Measurements from ENCODE around the gene RNASET2. TPM values are rescaled to one million over a fixed set of nuclear protein-coding genes. Genes with fewer than 3 reads are reported as not detected.

The RNASET2 gene
- total and polyA plus RNA-seq, 7 donors, result 2.8 to 10.1 (median 3.9) TPM

DNA sequence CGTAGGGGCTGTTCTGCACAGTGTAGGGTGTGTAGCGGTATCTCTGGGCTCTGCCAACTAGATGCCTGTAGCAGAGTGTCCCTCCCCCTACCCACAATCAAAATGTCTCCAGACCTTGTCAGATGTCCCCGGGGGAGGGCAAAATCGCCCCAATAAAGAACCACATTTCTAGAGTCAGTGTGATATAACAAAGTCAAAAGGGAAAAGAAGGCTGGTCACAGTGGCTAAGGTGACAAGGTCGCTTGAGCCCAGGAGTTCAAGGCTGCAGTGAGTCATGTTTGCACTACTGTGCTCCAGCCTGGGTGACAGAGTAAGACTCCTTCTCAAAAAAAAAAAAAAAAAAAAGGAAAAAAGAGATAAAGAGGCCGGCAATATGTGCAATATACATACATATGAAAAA, 31.1 kb upstream of the RNASET2 start:
- H3K36me3 ChIP-seq (ENCODE audit: insufficient read depth in 1 of 2, low read depth in 1 of 2), result no peaks in the 10 kb centered on the region
- H3K4me3 ChIP-seq, result no peak overlapping the region
- H3K27me3 ChIP-seq (ENCODE audit: insufficient read depth in 3 of 3, low read length in 2 of 3), result no peaks in the 10 kb centered on the region
- intact Hi-C loops (cut with DNase I), result loop anchor here (5.0 to 10.0 kb wide), 2 partner anchors 213 to 215 kb away; no protein-coding TSS in a partner anchor
- no peaks in the 10 kb centered on the region for H3K4me1 ChIP-seq
- no peaks in the 10 kb centered on the region for H3K9me3 ChIP-seq
- no peak overlapping the region for H3K27ac ChIP-seq
- DNase-seq (no peak), ATAC-seq (no peak)
- TF ChIP-seq CTCF (IDR thresholded peaks at IDR 0.05), result no peak
- WGBS, 3 donors, result 57 to 80% (median 62%) methylated on average over 6 of the region's 6 CpGs

DNA sequence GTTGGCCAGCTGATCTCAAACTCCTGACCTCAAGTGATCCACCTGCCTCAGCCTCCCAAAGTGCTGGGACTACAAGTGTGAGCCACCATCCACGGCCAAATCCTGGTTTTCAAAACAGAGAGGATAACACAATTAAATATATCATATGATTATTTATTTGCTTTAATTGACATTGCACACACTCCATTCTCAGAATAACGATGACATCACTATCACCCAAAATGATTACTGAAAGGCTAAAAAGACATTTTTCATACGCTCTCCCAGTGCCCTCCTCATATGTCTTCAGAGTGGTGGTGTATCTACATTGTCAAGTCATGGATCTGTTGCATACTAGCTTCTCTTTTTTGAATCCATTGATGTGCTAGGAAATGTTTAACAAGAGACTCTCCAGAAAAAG, 24.4 kb upstream of the RNASET2 start:
- Histone ChIP-seq H3K4me1 (no peaks in the 10 kb centered on the region), H3K9me3 (no peaks in the 10 kb centered on the region), H3K27me3 (ENCODE audit: insufficient read depth in 3 of 3, low read length in 2 of 3) (no peaks in the 10 kb centered on the region), H3K36me3 (ENCODE audit: insufficient read depth in 1 of 2, low read depth in 1 of 2) (no peaks in the 10 kb centered on the region), H3K27ac (no peak overlapping the region), H3K4me3 (no peak overlapping the region)
- DNase-seq, result no peak
- TF ChIP-seq CTCF (IDR thresholded peaks at IDR 0.05), result no peak
- no peak for ATAC-seq
- 97 to 99% (median 98%) methylated on average over 3 of the region's 3 CpGs for WGBS, 3 donors
- intact Hi-C loops (cut with DNase I), result loop anchor here in 1 of 2 donors (10.0 kb wide), 1 partner anchor 206 kb away; no protein-coding TSS in a partner anchor

GRCh38 chr6:166977621-166978525, 21.5 kb upstream of the RNASET2 start:
- H3K36me3 ChIP-seq (ENCODE audit: insufficient read depth in 1 of 2, low read depth in 1 of 2), result no peaks in the 10 kb centered on the region
- 84 to 89% (median 89%) methylated on average over 9 of the region's 9 CpGs for WGBS, 3 donors
- TF ChIP-seq CTCF (IDR thresholded peaks at IDR 0.05), result no peak

GRCh38 chr6:166976636-166977035, 20.3 kb upstream of the RNASET2 start:
- Histone ChIP-seq H3K9me3 (no peaks in the 10 kb centered on the region), H3K27ac (no peak overlapping the region), H3K4me1 (no peaks in the 10 kb centered on the region), H3K27me3 (ENCODE audit: insufficient read depth in 3 of 3, low read length in 2 of 3) (no peaks in the 10 kb centered on the region), H3K36me3 (ENCODE audit: insufficient read depth in 1 of 2, low read depth in 1 of 2) (no peaks in the 10 kb centered on the region), H3K4me3 (no peak overlapping the region)
- no peak for TF ChIP-seq CTCF (IDR thresholded peaks at IDR 0.05)
- DNase-seq (no peak), ATAC-seq (no peak)
- 79 to 89% (median 89%) methylated on average over 2 of the region's 2 CpGs for WGBS, 3 donors
- intact Hi-C loops (cut with DNase I), result no loop called here

More at GRCh38 chr6:166977621-166978525, 21.5 kb upstream of the RNASET2 start:
- ATAC-seq (no peak), DNase-seq (no peak)
- intact Hi-C loops (cut with DNase I), result no loop called here
- H3K4me1 ChIP-seq, result no peaks in the 10 kb centered on the region
- H3K27ac ChIP-seq, result no peak overlapping the region
- no peaks in the 10 kb centered on the region for H3K9me3 ChIP-seq
- H3K27me3 ChIP-seq (ENCODE audit: insufficient read depth in 3 of 3, low read length in 2 of 3), result no peaks in the 10 kb centered on the region
- H3K4me3 ChIP-seq, result no peak overlapping the region

Measured in psoas muscle (tissue), 8 donors.